NT2/D1 (cell line): Measurements from ENCODE around the gene PPM1K.

Experiments
- SUZ12 ChIP-seq: IDR thresholded peaks from 2 replicates; pipeline ENCODE4 v1.6.1; 2011; ENCODE audit not compliant: insufficient read length, insufficient read depth; ENCODE audit errors: extremely low read depth
- YY1 ChIP-seq: IDR thresholded peaks from 2 replicates; pipeline ENCODE4 v1.6.1; 2011; ENCODE audit not compliant: insufficient read length, insufficient read depth
- ZNF274 ChIP-seq: IDR thresholded peaks from 2 replicates; pipeline ENCODE4 v1.6.1; 2011; ENCODE audit warnings: mild to moderate bottlenecking, low read depth, low read length

GRCh38 chr4:88208156-88208555 is 76.2 kb downstream of the PPM1K start:
- TF ChIP-seq SUZ12 (no peak), ZNF274 (no peak), YY1 (no peak)
